Measurements from ENCODE around the gene MEG3.

Gene MEG3

GRCh38 chr14:100839681-100840111 is 13.8 kb downstream of the MEG3 start:
- peaks cover 1% of the 10 kb centered on the region for H3K4me1 Mint-ChIP-seq (ENCODE audit: low read depth)
- peaks cover 15% of the 10 kb centered on the region for H3K27me3 Mint-ChIP-seq
- no peak for DNase-seq
- H3K27ac Mint-ChIP-seq: no peak overlapping the region
- no peaks in the 10 kb centered on the region for H3K36me3 Mint-ChIP-seq (ENCODE audit: low read depth)
- H3K9me3 Mint-ChIP-seq: no peaks in the 10 kb centered on the region
- H3K4me3 Mint-ChIP-seq: no peak overlapping the region

- Mint-ChIP-seq H3K36me3 (ENCODE audit: low read depth) (no peaks in the 10 kb centered on the region), H3K27ac (no peak overlapping the region), H3K4me3 (no peak overlapping the region), H3K4me1 (ENCODE audit: low read depth) (peaks cover 1% of the 10 kb centered on the region), H3K9me3 (no peaks in the 10 kb centered on the region), H3K27me3 (peaks cover 14% of the 10 kb centered on the region)
- DNase-seq: no peak
Measured at GRCh38 chr14:100840286-100841065, 14.6 kb downstream of the MEG3 start.

GRCh38 chr14:100841066-100841760 is 15.3 kb downstream of the MEG3 start:
- H3K4me1 Mint-ChIP-seq (ENCODE audit: low read depth): peaks cover 1% of the 10 kb centered on the region
- H3K27ac Mint-ChIP-seq: no peak overlapping the region
- peaks cover 7% of the 10 kb centered on the region for H3K27me3 Mint-ChIP-seq

GRCh38 chr14:100841761-100842403 is 16.0 kb downstream of the MEG3 start:
- Mint-ChIP-seq H3K4me1 (ENCODE audit: low read depth) (peaks cover 1% of the 10 kb centered on the region), H3K4me3 (no peak overlapping the region), H3K36me3 (ENCODE audit: low read depth) (no peaks in the 10 kb centered on the region), H3K27ac (no peak overlapping the region), H3K9me3 (no peaks in the 10 kb centered on the region), H3K27me3 (peaks cover 2% of the 10 kb centered on the region)
- DNase-seq: no peak

More at GRCh38 chr14:100841066-100841760, 15.3 kb downstream of the MEG3 start:
- no peak overlapping the region for H3K4me3 Mint-ChIP-seq
- no peaks in the 10 kb centered on the region for H3K9me3 Mint-ChIP-seq
- DNase-seq: no peak
- H3K36me3 Mint-ChIP-seq (ENCODE audit: low read depth): no peaks in the 10 kb centered on the region

DNA sequence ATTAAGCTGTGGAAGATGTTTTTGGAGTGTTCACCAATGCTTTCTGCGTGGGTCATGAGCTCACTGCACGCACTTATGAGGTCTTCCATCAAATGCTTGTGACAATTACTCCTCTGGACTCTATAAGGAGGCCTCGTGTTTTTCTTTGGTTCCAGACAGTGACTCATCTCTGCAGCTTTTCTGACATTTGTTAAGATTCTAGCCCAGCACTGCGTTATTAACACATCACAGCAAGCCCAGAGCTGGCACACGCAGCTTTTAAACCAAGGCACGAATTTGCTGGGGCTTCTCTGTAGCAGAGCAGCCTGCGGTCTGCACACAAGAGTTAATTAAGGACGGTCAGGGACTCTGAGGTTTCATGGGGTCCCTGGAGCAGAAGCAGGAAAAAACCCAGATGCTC is 16.9 kb downstream of the MEG3 start:
- Mint-ChIP-seq H3K36me3 (ENCODE audit: low read depth) (no peaks in the 10 kb centered on the region), H3K27ac (no peak overlapping the region)

DNA sequence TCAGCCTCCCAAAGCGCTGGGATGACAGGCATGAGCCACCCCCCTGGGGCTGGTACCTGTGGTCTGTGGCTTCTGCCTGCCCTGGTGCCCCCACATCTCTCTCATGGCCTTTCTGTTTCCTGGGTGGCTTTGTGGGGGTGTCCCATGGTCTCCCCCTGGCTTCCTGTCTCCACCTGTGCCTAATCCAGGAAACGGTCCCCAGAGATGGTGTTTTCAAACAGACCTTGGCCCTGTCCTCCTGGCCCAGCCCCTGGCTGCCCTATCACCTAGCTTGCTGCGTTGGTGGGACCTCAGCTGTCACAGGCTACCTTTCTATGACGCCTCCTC is 18.1 kb downstream of the MEG3 start:
- peaks cover 1% of the 10 kb centered on the region for H3K4me1 Mint-ChIP-seq (ENCODE audit: low read depth)
- H3K9me3 Mint-ChIP-seq: no peaks in the 10 kb centered on the region
- H3K4me3 Mint-ChIP-seq: no peak overlapping the region
- no peaks in the 10 kb centered on the region for H3K27me3 Mint-ChIP-seq
- no peak for DNase-seq
- H3K36me3 Mint-ChIP-seq (ENCODE audit: low read depth): no peaks in the 10 kb centered on the region
- H3K27ac Mint-ChIP-seq: no peak overlapping the region

More for the DNA sequence above, 16.9 kb downstream of the MEG3 start:
- no peak for DNase-seq
- Mint-ChIP-seq H3K9me3 (no peaks in the 10 kb centered on the region), H3K4me3 (no peak overlapping the region), H3K4me1 (ENCODE audit: low read depth) (peaks cover 1% of the 10 kb centered on the region), H3K27me3 (no peaks in the 10 kb centered on the region)

GRCh38 chr14:100844421-100844820 is 18.5 kb downstream of the MEG3 start:
- H3K27ac Mint-ChIP-seq: no peak overlapping the region
- no peaks in the 10 kb centered on the region for H3K36me3 Mint-ChIP-seq (ENCODE audit: low read depth)
- H3K9me3 Mint-ChIP-seq: no peaks in the 10 kb centered on the region
- peaks cover 1% of the 10 kb centered on the region for H3K4me1 Mint-ChIP-seq (ENCODE audit: low read depth)
- no peak for DNase-seq
- H3K4me3 Mint-ChIP-seq: no peak overlapping the region
- no peaks in the 10 kb centered on the region for H3K27me3 Mint-ChIP-seq

GRCh38 chr14:100844846-100845245 is 18.9 kb downstream of the MEG3 start:
- H3K9me3 Mint-ChIP-seq: no peaks in the 10 kb centered on the region

DNA sequence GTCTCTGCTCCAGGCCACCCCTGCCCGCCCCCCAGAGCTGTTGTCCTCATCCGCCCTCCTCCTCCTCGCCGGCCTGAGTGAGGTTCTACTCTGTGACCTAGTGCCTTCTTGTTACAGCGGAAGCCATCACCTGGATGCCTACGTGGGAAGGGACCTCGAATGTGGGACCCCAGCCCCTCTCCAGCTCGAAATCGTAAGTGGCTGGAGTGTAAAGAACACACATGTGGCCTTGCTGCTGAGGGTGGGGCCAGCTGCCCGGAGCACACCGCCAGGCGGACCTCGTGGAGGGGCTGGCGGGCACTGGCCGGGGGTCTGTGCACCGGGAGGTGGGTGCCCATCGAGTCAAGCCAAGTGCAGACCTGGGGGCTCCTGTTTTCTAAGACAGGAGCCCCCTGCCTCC is 19.4 kb downstream of the MEG3 start:
- no peak overlapping the region for H3K4me3 Mint-ChIP-seq
- no peaks in the 10 kb centered on the region for H3K27me3 Mint-ChIP-seq
- DNase-seq: no peak
- no peaks in the 10 kb centered on the region for H3K9me3 Mint-ChIP-seq
- H3K36me3 Mint-ChIP-seq (ENCODE audit: low read depth): no peaks in the 10 kb centered on the region
- H3K27ac Mint-ChIP-seq: no peak overlapping the region
- peaks cover 1% of the 10 kb centered on the region for H3K4me1 Mint-ChIP-seq (ENCODE audit: low read depth)

More at GRCh38 chr14:100844846-100845245, 18.9 kb downstream of the MEG3 start:
- no peaks in the 10 kb centered on the region for H3K27me3 Mint-ChIP-seq
- no peak for DNase-seq
- no peak overlapping the region for H3K27ac Mint-ChIP-seq
- peaks cover 1% of the 10 kb centered on the region for H3K4me1 Mint-ChIP-seq (ENCODE audit: low read depth)
- H3K36me3 Mint-ChIP-seq (ENCODE audit: low read depth): no peaks in the 10 kb centered on the region
- no peak overlapping the region for H3K4me3 Mint-ChIP-seq

GRCh38 chr14:100846309-100846859 is 20.5 kb downstream of the MEG3 start:
- no peaks in the 10 kb centered on the region for H3K9me3 Mint-ChIP-seq
- no peak overlapping the region for H3K4me3 Mint-ChIP-seq
- H3K27ac Mint-ChIP-seq: no peak overlapping the region
- no peaks in the 10 kb centered on the region for H3K36me3 Mint-ChIP-seq (ENCODE audit: low read depth)
- H3K27me3 Mint-ChIP-seq: no peaks in the 10 kb centered on the region
- peaks cover 1% of the 10 kb centered on the region for H3K4me1 Mint-ChIP-seq (ENCODE audit: low read depth)
- no peak for DNase-seq

- H3K9me3 Mint-ChIP-seq: no peaks in the 10 kb centered on the region
- no peaks in the 10 kb centered on the region for H3K27me3 Mint-ChIP-seq
- peaks cover 1% of the 10 kb centered on the region for H3K4me1 Mint-ChIP-seq (ENCODE audit: low read depth)
- no peak for DNase-seq
- H3K27ac Mint-ChIP-seq: no peak overlapping the region
- H3K4me3 Mint-ChIP-seq: no peak overlapping the region
- no peaks in the 10 kb centered on the region for H3K36me3 Mint-ChIP-seq (ENCODE audit: low read depth)
Measured at GRCh38 chr14:100849115-100849781, 23.3 kb downstream of the MEG3 start.

DNA sequence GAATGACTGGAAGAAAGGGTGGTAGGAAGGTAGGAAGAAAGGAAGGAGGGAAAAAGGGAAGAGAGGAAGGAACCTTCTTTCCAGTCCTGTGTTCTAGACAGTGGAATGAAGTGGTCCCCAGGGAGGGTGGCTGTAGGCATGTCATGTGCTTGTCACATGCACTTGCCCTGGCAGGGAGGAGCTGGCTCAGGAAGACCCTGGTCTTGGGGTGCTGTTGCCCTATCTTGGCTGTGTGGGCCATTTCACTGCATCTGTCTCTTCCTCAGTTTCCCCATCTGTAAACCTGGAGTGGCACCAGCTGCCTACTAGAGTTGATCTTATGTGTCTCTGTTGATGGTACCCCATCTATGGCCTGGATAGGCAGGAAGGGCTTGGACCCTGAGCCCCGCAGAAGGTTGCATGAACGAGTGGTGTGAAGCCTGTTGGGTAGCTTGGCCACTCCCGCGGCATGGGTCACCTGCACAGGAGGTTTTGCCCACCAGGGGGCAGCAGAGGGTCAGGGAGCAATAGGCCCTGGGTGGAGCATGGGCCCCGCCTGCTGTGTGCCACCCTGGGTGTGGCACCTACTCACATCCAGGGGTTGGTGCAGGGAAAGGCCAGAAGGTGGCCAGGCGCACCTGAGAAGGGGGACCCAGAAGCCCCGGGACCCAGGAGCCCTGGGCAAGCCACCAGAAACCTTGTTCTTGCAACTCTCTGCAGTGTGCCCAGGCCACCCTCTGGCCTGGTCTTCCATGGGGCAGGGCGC is 25.1 kb downstream of the MEG3 start:
- DNase-seq: peak; percentile 87
- Mint-ChIP-seq H3K27me3 (no peaks in the 10 kb centered on the region), H3K9me3 (no peaks in the 10 kb centered on the region), H3K4me3 (no peak overlapping the region), H3K36me3 (ENCODE audit: low read depth) (no peaks in the 10 kb centered on the region), H3K4me1 (ENCODE audit: low read depth) (no peaks in the 10 kb centered on the region), H3K27ac (no peak overlapping the region)

GRCh38 chr14:100851586-100851916 is 25.6 kb downstream of the MEG3 start:
- Mint-ChIP-seq H3K27me3 (no peaks in the 10 kb centered on the region), H3K9me3 (no peaks in the 10 kb centered on the region), H3K4me1 (ENCODE audit: low read depth) (no peaks in the 10 kb centered on the region), H3K27ac (no peak overlapping the region), H3K36me3 (ENCODE audit: low read depth) (no peaks in the 10 kb centered on the region), H3K4me3 (no peak overlapping the region)
- DNase-seq: no peak

Data from activated T-cell treated with anti-CD3 and anti-CD28 coated beads, Interleukin-2, amount 50 U/mL, for 24 hours (primary cell).